Mucosa of descending colon (tissue), 3 donors: ENCODE results near the gene SDS. TPM values are rescaled to one million over a fixed set of nuclear protein-coding genes. Genes with fewer than 3 reads are reported as not detected.

ENCODE experiments used
- ATAC-seq: fragments of 200-7000 bp; cut with Tn5 transposase; one replicate; pipeline ENCODE4 v1.9.1; 2020; ENCODE audit warnings: mild to moderate bottlenecking, moderate library complexity
- DNase-seq, 3 donors: peaks; one replicate each; pipeline ENCODE4 v3.0.0-alpha.2; 2020
- H3K36me3 ChIP-seq: fragments of 200-600 bp; one replicate; pipeline ENCODE4 v1.8.0; 2021; ENCODE audit warnings: low read depth, mild to moderate bottlenecking
- H3K4me1 ChIP-seq: fragments of 200-600 bp; one replicate; pipeline ENCODE4 v1.8.0; 2021; ENCODE audit warnings: low read depth, mild to moderate bottlenecking
- H3K4me3 ChIP-seq: fragments of 200-600 bp; one replicate; pipeline ENCODE4 v1.8.0; 2021; ENCODE audit warnings: mild to moderate bottlenecking
- H3K9me3 ChIP-seq: fragments of 200-600 bp; one replicate; pipeline ENCODE4 v1.8.0; 2021; ENCODE audit warnings: mild to moderate bottlenecking
- CTCF ChIP-seq: fragments of 200-600 bp; IDR thresholded peaks from one replicate; pipeline ENCODE4 v1.8.0; 2022; ENCODE audit warnings: antibody characterized with exemption, mild to moderate bottlenecking
- intact Hi-C, 2 donors: fragments of 100-400 bp; cut with DNase I in 1 of 2; cut with micrococcal nuclease in 1 of 2; formaldehyde crosslinking; loops; one replicate each; pipeline versions ENCODE4 v1.11.0 to v1.11.1; 2022; cut with DNase I, micrococcal nuclease
- total RNA-seq, 3 donors: library from RNA; stranded (reverse); fragmentation: NEBNext Ultra II Directional in 2 of 3; extraction: Animal tissue kit (Norgen Biotek cat#: 25700) in 2 of 3; gene quantifications; one replicate each; pipeline versions ENCODE4 v1.2.1 to v1.2.4, GENCODE V29; 2021 to 2023
- donor health status: DM: no; HTN: no; CAD: no; lungs with moderate emphysema.
- donor health status: DM: no; HTN: no; CAD: no.
- donor health status: DM: no; HTN: yes; CAD: no.

The SDS gene
- total RNA-seq, 3 donors from 2014 or later, result 0.44 to 3.9 (median 3.2) TPM

GRCh38 chr12:113364698-113365097, 39.0 kb downstream of the SDS start:
- no peak for ATAC-seq
- no peaks in the 10 kb centered on the region for H3K36me3 ChIP-seq
- H3K9me3 ChIP-seq, result no peaks in the 10 kb centered on the region
- DNase-seq, result no peak
- TF ChIP-seq CTCF, result no peak
- no peak overlapping the region for H3K4me3 ChIP-seq
- H3K4me1 ChIP-seq, result no peaks in the 10 kb centered on the region
- intact Hi-C loops, result no loop called here

GRCh38 chr12:113361574-113362370, 41.9 kb downstream of the SDS start:
- Histone ChIP-seq H3K36me3 (no peaks in the 10 kb centered on the region), H3K9me3 (no peaks in the 10 kb centered on the region), H3K4me3 (no peak overlapping the region), H3K4me1 (no peaks in the 10 kb centered on the region)
- DNase-seq (no peak), ATAC-seq (no peak)
- no peak for TF ChIP-seq CTCF
- intact Hi-C loops, result no loop called here

GRCh38 chr12:113359939-113360748, 43.5 kb downstream of the SDS start:
- intact Hi-C loops, result no loop called here

GRCh38 chr12:113359133-113359938, 44.4 kb downstream of the SDS start:
- peak; percentile 1 for ATAC-seq

More at GRCh38 chr12:113359939-113360748, 43.5 kb downstream of the SDS start:
- H3K4me3 ChIP-seq, result no peak overlapping the region
- H3K9me3 ChIP-seq, result no peaks in the 10 kb centered on the region
- no peak for ATAC-seq
- H3K4me1 ChIP-seq, result no peaks in the 10 kb centered on the region
- DNase-seq, result peak in 1 of 3 donors; percentile 17
- no peaks in the 10 kb centered on the region for H3K36me3 ChIP-seq
- TF ChIP-seq CTCF, result no peak

More at GRCh38 chr12:113359133-113359938, 44.4 kb downstream of the SDS start:
- H3K4me1 ChIP-seq, result no peaks in the 10 kb centered on the region
- H3K36me3 ChIP-seq, result no peaks in the 10 kb centered on the region
- H3K4me3 ChIP-seq, result peak overlapping the region; percentile 72
- no peaks in the 10 kb centered on the region for H3K9me3 ChIP-seq
- intact Hi-C loops, result no loop called here
- peak in 2 of 3 donors; percentile 39 to 52 for DNase-seq
- no peak for TF ChIP-seq CTCF
